Activated T-cell treated with anti-CD3 and anti-CD28 coated beads, Interleukin-2, amount 50 U/mL, for 4 hours (primary cell): ENCODE measurements around the gene MPZ. TPM values are rescaled to one million over a fixed set of nuclear protein-coding genes. Genes with fewer than 3 reads are reported as not detected.

ENCODE experiments used
- ATAC-seq, 2 donors: fragments of 200-7000 bp; cut with Tn5 transposase; one replicate each; pipeline ENCODE4 v1.10.0; 2021
- DNase-seq: peaks from one replicate; pipeline ENCODE4 v3.0.0-alpha.2; 2020
- H3K27me3 Mint-ChIP-seq: one replicate; pipeline ENCODE4 v1.8.0; 2021; ENCODE audit warnings: low read depth, mixed read lengths
- H3K36me3 Mint-ChIP-seq: one replicate; pipeline ENCODE4 v1.8.0; 2022; ENCODE audit warnings: mixed read lengths; ENCODE audit not compliant: insufficient read depth
- H3K4me1 Mint-ChIP-seq: one replicate; pipeline ENCODE4 v1.8.0; 2021; ENCODE audit warnings: low read depth, mixed read lengths
- H3K4me3 Mint-ChIP-seq: one replicate; pipeline ENCODE4 v1.8.0; 2021; ENCODE audit warnings: mild to moderate bottlenecking, moderate library complexity, mixed read lengths
- H3K9me3 Mint-ChIP-seq: one replicate; pipeline ENCODE4 v1.8.0; 2021; ENCODE audit warnings: mixed read lengths
- total RNA-seq, 3 donors: library from RNA; stranded (reverse); gene quantifications; one replicate each; pipeline ENCODE4 v1.2.1, GENCODE V29; 2021

The MPZ gene
- total RNA-seq, 3 donors from 2014 or later: 0.83 to 2.0 (median 1.1) TPM

DNA sequence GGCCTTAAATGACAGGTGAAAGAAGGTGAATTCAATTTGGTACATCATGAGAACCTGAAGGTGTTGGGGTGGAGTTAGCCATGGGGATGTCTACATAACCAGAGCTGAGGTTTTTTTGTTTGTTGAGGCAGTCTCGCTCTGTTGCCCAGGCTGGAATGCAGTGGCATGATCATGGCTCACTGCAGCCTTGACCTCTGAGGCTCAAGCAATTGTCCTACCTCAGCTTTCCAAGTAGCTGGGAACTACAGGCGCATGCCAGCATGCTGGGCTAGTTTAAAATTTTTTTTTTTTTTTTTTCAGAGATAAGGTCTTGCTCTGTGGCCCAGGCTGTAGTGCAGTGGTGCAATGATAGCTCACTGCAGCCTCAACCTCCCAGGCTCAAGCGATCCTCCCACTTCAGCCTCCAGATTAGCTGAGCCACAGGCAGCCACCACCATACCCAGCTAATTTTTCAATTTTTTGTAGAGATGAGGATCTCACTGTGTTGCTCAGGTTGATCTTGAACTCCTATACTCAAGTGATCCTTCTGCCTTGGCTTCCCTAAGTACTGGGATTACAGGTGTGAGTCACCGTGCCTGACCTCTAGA lies 1.9 kb upstream of the MPZ start:
- no peaks in the 10 kb centered on the region for H3K27me3 Mint-ChIP-seq
- peaks cover 25% of the 10 kb centered on the region for H3K4me1 Mint-ChIP-seq
- no peak for DNase-seq
- H3K36me3 Mint-ChIP-seq: no peaks in the 10 kb centered on the region
- no peak for ATAC-seq
- no peak overlapping the region for H3K4me3 Mint-ChIP-seq
- H3K9me3 Mint-ChIP-seq: no peaks in the 10 kb centered on the region

DNA sequence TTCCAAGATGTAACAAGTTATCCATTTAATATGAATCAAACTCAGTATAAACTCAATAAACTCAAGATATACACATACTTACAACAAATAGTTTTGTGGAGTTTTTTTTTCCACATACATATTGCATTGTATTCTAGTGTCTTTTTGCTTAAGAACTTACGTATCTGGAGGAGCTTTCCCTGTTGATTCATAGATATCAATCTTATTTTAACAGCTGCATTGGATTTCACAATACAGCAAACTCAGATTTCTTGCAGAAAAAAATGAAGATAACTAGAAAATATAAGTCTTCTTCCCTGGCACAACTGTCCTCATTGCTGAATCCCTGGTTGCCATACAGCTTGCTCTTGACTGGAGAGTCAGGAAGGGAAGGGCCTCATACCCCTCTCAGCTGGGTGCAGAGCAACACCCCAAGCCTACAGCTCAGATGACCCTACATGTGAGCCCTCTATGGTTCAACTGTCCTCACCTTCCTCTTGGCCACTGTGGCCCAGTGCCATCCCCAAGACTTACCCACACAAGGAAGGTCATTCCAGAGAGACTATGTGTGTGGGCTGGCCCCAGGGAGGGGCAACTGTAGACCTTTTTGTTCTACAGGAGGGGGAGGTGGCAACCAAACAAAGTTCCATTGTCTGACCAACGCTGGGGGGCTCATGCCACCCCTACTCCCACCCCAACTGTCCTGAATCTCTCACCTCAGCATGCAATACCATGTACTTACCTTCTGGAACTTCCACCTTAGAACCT lies 1.7 kb downstream of the MPZ start:
- DNase-seq (no peak), ATAC-seq (no peak)
- no peaks in the 10 kb centered on the region for H3K9me3 Mint-ChIP-seq
- no peaks in the 10 kb centered on the region for H3K36me3 Mint-ChIP-seq
- peaks cover 34% of the 10 kb centered on the region for H3K4me1 Mint-ChIP-seq
- no peak overlapping the region for H3K4me3 Mint-ChIP-seq
- H3K27me3 Mint-ChIP-seq: no peaks in the 10 kb centered on the region

DNA sequence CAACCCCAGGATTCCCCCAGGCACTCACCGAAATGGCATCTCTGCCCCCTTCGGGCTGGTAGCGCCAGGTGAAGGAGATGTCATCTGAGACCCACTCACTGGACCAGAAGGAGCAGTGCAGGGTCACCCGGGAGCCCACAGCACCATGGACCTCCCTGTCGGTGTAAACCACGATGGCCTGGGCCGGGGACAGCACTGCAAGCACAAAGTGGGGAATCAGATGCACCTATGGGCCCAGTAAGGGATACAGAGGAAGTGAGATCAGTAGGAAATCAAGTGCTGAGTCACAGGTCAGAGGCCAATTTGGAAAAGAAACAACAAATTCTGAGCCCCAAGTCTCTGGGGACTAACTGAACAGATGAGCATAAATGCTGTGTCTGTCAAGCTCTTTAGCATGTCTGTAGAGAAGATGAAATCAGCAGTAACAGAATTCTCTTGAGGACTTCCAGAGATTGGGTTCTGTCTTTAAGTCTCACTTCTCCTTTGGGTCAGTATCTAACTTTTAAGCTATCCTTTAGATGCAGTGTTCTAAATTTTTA lies 2.5 kb downstream of the MPZ start:
- no peak for DNase-seq
- H3K4me1 Mint-ChIP-seq: peaks cover 34% of the 10 kb centered on the region
- no peaks in the 10 kb centered on the region for H3K9me3 Mint-ChIP-seq
- no peaks in the 10 kb centered on the region for H3K36me3 Mint-ChIP-seq
- no peak overlapping the region for H3K4me3 Mint-ChIP-seq
- no peaks in the 10 kb centered on the region for H3K27me3 Mint-ChIP-seq
- no peak for ATAC-seq

DNA sequence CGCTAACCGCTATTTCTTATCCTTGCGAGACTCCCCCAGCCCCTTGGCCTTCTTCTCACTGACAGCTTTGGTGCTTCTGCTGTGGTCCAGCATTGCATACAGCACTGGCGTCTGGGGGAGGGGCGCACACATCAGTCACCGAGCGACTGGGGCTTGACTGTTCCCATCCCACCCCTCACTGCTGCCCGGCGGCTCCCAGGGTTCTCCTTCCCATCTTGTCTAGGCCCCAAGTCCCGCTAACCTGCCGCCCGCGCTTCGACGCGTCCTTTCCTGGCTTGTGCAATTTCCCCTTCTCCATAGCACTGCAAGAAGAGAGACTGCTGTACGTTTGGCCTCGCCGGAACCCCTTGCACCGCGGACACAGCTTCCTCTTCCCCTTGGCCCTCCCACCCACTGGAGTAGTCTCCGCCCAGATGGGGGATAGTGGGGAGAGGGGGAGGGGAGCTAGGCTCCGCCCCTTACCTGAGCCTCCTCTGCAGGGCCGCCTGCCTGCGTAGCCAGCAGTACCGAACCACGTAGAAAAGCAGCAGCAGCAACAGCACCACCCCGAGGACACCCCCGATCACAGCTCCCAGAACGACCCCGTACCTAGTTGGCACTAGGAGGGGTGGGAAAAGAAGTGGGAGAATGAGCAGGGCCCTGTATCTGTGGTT lies 3.8 kb downstream of the MPZ start:
- peak overlapping the region; percentile 95 for H3K4me3 Mint-ChIP-seq
- no peaks in the 10 kb centered on the region for H3K9me3 Mint-ChIP-seq
- H3K27me3 Mint-ChIP-seq: no peaks in the 10 kb centered on the region
- DNase-seq (peak; percentile 83), ATAC-seq (peak; percentile 93 to 95)
- H3K36me3 Mint-ChIP-seq: no peaks in the 10 kb centered on the region
- peaks cover 34% of the 10 kb centered on the region for H3K4me1 Mint-ChIP-seq

DNA sequence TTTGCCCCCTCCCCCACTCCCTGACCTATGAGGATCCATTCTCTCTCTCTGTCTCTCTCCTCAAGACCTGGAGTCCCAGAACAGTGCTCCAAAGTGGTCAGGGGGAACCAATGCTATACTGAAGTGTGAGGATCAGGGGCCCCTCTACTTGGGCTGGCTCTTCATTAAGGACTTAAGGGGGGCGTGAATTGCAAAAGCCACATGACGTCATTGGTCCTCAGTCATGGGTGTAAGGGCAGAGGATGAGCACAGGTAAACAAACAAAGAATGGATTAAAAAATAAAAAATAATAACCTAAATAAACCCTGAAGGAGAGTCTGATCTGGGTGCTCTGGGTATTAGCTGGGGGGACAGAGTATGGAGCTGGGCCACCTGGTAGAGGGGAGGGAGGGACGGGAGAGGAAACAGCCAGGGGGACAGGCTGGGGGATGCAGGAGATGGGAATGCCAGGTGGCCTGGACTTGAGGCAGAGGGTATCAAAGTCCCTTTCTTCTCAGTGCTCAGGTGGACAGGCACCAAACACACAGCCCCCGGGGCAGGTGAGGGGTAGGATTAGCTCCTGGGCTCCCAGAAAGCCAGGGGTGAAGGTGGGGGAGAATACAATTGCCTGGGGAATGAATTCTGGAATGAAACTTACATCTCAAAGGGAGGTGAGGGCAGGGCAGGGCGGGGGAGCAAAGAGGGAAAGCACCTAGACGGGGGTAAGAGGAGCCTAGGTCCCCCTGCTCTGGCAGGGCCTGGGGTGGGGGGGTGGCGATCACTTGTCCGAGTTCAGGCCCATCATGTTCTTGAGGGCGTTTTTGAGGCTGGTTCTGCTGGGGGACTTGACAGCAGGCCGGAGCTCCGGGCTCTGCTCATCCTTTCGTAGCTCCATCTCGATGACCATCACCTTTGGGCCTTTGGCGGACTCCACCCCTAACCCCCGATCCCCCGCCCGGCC lies 4.6 kb downstream of the MPZ start:
- no peaks in the 10 kb centered on the region for H3K27me3 Mint-ChIP-seq
- DNase-seq (no peak), ATAC-seq (peak in 1 of 2 donors; percentile 15)
- peaks cover 34% of the 10 kb centered on the region for H3K4me1 Mint-ChIP-seq
- H3K36me3 Mint-ChIP-seq: no peaks in the 10 kb centered on the region
- peak overlapping the region; percentile 95 for H3K4me3 Mint-ChIP-seq
- H3K9me3 Mint-ChIP-seq: no peaks in the 10 kb centered on the region

DNA sequence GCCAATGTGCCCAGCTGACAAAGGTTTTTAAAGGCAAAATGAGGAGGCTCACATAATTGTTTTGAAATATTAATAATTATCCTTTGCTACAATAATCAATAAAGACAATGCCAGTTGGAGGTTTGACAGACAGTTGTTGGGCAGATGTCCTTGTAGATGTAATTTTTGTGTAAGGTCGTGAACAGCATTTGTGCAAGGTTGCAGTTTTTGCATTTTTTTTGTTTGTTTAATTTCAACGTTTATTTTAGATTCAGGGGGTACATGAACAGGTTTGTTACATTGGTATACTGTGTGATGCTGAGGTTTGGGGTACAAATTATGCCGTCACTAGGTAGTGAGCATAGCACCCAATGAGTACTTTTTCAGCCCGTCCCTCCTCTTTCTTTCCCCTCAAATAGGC lies 9.3 kb downstream of the MPZ start:
- H3K9me3 Mint-ChIP-seq: no peaks in the 10 kb centered on the region
- no peaks in the 10 kb centered on the region for H3K27me3 Mint-ChIP-seq
- peaks cover 20% of the 10 kb centered on the region for H3K4me1 Mint-ChIP-seq
- ATAC-seq (no peak), DNase-seq (no peak)
- no peaks in the 10 kb centered on the region for H3K36me3 Mint-ChIP-seq
- H3K4me3 Mint-ChIP-seq: no peak overlapping the region

DNA sequence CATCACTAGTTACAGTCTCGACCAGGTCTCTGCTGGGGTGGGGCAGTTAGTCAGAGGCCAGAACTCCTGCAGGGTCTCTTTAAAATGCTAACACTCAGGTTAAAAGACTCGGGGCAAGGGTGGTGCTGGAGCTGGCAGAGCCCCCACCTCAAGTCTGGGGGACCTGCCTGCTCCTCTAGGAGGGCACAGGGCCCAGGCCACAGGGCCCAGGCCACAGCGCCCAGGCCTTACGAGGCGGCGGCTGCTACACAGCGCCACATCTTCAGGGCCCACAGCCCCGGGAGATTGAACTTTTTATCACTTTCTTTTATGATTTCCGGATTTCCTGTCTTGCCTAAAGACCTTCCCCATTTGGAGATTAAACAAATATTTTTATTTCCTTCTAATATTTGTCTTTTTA lies 10.4 kb downstream of the MPZ start:
- Mint-ChIP-seq H3K4me3 (no peak overlapping the region), H3K36me3 (no peaks in the 10 kb centered on the region), H3K27me3 (no peaks in the 10 kb centered on the region), H3K4me1 (peaks cover 11% of the 10 kb centered on the region), H3K9me3 (no peaks in the 10 kb centered on the region)
- ATAC-seq (no peak), DNase-seq (no peak)

DNA sequence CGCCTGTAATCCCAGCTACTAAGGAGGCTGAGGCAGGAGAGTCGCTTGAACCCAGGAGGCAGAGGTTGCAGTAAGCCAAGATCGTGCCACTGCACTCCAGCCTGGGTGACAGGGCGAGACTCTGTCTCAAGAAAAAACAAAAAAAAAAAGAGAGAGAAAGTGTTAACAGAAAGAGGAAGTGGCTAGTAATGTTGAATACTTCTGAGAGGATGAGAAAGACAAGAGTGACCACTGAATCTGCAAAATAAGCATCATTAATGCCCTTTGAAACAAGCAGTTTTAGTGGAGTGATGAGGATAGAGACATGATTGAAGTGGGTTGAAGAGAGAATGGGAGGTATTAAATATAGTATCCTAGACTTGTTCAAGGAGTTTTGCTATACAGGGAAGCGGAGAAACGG lies 11.7 kb downstream of the MPZ start:
- Mint-ChIP-seq H3K4me1 (peaks cover 3% of the 10 kb centered on the region), H3K4me3 (no peak overlapping the region), H3K36me3 (no peaks in the 10 kb centered on the region), H3K9me3 (no peaks in the 10 kb centered on the region), H3K27me3 (no peaks in the 10 kb centered on the region)
- no peak for DNase-seq
- no peak for ATAC-seq

DNA sequence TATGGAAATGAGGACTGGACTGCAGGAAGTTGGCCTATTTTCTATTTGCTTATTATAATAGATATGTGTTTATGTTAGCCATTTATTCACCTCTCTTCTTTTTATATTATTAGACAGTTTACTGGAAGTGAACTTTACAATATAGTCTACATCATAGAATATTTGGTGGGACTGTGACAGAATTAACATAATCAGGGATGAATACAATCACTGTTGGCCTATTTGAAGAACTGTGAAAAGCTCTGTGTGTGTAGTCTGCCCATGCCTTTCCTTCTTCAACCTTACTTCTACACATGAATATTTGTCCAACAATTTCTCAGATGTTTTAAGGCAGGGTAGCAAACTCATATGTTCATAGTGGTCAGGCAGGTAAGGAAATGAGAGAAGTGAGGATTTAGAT lies 12.4 kb downstream of the MPZ start:
- Mint-ChIP-seq H3K4me1 (peaks cover 3% of the 10 kb centered on the region), H3K27me3 (no peaks in the 10 kb centered on the region), H3K9me3 (no peaks in the 10 kb centered on the region), H3K36me3 (no peaks in the 10 kb centered on the region), H3K4me3 (no peak overlapping the region)
- DNase-seq (no peak), ATAC-seq (no peak)

DNA sequence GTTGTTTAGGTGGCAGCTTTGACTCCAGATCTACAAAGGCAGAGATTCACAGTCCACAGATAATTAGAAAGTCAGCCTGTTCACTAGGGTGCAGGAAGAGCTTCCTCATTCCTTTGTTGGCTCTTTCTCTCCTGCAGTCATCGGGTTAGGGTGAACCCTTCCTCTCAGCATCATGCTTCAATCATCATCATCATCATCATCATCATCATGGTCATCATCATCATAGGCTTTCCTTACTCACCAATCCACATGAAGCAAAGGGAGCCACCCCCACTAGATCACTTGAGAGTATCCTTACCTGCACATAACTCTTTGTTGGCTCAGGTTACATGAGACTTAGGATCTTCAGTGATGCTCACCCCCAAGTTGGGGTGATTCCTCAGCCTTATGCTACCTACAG lies 19.0 kb downstream of the MPZ start:
- no peak overlapping the region for H3K4me3 Mint-ChIP-seq
- ATAC-seq: no peak
- no peaks in the 10 kb centered on the region for H3K9me3 Mint-ChIP-seq
- H3K4me1 Mint-ChIP-seq: no peaks in the 10 kb centered on the region
- no peaks in the 10 kb centered on the region for H3K27me3 Mint-ChIP-seq
- no peaks in the 10 kb centered on the region for H3K36me3 Mint-ChIP-seq
- no peak for DNase-seq

DNA sequence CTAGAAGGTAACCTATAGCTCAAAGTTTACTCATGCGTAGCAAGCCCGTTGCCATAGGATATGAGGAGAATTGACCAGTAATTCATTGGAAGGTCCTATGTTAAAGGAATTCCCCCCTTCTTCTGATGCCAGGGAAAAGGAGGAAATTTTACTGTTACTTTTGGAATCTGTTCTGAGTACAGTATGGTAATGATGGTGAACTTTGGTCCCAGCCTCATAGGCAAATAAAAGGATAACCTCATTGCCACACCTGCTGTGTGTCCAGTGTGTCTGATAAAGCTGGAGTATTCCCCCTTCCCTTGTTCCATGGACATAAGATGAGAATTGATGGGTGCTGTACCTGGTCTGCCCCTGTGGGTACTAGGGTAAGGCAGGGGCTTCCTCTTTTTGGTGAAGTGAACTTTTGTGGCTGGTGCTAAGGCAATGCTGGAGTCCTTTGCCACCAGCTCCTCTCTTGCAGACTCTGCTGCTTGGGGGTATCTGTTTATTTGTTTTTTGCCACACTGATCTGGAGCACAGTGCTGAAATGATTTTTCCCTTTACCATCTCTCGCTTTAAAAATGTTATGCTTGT lies 22.2 kb downstream of the MPZ start:
- Mint-ChIP-seq H3K4me3 (no peak overlapping the region), H3K36me3 (no peaks in the 10 kb centered on the region), H3K9me3 (no peaks in the 10 kb centered on the region), H3K27me3 (peaks cover 2% of the 10 kb centered on the region), H3K4me1 (no peaks in the 10 kb centered on the region)
- no peak for DNase-seq
- no peak for ATAC-seq

DNA sequence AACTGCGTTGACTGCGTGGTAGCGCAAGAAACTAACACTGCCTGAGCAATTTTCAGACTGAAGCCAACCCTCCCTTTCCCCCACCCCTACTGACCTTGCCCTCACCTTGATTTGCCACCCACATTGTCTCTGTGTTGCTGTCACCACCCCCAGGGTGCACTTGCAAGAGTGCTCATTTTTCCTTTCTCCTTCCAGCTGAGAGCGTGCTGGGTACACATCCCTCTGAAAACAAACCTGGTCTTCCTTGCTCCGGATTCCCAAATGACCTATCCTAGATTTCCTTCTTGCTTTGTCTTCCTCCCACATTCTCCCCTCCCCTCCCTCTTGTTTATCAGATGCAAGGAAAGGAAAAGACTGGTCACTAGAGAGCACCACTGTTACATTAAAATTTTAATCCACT lies 24.2 kb downstream of the MPZ start:
- H3K4me1 Mint-ChIP-seq: no peaks in the 10 kb centered on the region
- H3K27me3 Mint-ChIP-seq: peaks cover 2% of the 10 kb centered on the region
- no peak overlapping the region for H3K4me3 Mint-ChIP-seq
- DNase-seq: no peak
- no peaks in the 10 kb centered on the region for H3K9me3 Mint-ChIP-seq
- peaks cover under 1% of the 10 kb centered on the region for H3K36me3 Mint-ChIP-seq
- ATAC-seq: no peak

DNA sequence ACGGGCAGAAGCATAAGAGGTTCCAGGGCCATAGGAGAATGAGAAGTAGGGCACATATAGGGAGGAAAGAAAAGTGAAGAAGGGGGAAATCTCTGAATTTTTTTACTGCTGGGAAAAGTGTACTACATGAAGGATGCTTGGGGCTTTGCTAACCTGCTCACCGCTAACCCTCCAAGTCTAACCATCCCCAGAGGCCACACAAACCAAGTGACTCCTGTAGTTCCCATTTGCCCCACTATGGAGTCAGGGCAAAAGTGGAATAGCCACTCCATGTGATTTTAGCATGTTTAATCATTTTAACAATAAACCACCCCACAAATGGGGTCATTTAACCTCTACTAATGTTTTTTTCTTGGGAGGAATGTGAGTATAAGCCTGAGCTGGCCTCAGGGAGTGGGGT lies 24.7 kb downstream of the MPZ start:
- peaks cover 2% of the 10 kb centered on the region for H3K36me3 Mint-ChIP-seq
- peaks cover 2% of the 10 kb centered on the region for H3K27me3 Mint-ChIP-seq
- no peak overlapping the region for H3K4me3 Mint-ChIP-seq
- DNase-seq (no peak), ATAC-seq (no peak)
- H3K9me3 Mint-ChIP-seq: no peaks in the 10 kb centered on the region
- H3K4me1 Mint-ChIP-seq: no peaks in the 10 kb centered on the region

DNA sequence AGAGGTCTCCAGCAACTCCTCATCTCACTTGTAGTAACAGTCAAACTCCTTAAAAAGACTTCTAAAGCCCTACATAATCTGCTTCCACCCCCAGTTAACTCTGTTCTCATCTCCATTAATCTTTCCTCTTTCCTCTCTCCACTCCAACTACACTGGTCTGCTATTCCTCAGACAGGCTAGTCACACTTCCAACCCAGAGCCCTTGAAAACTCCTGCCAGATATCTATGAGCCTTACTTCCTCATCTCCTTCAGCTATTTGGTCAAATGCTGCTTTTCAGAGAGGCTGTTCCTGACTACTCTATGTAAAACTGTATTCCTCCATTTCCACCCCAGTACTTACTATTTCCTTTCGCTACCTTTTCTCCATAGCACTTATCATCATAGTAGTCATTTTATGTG lies 26.8 kb downstream of the MPZ start:
- ATAC-seq (no peak), DNase-seq (no peak)
- Mint-ChIP-seq H3K4me3 (no peak overlapping the region), H3K4me1 (no peaks in the 10 kb centered on the region), H3K9me3 (no peaks in the 10 kb centered on the region), H3K36me3 (peaks cover 4% of the 10 kb centered on the region), H3K27me3 (peaks cover 2% of the 10 kb centered on the region)
